ENCODE measurements around the gene IER2. TPM values are rescaled to one million over a fixed set of nuclear protein-coding genes. Genes with fewer than 3 reads are reported as not detected.

IER2 gene
- polyA plus RNA-seq, 1 donor, result 250 TPM

DNA sequence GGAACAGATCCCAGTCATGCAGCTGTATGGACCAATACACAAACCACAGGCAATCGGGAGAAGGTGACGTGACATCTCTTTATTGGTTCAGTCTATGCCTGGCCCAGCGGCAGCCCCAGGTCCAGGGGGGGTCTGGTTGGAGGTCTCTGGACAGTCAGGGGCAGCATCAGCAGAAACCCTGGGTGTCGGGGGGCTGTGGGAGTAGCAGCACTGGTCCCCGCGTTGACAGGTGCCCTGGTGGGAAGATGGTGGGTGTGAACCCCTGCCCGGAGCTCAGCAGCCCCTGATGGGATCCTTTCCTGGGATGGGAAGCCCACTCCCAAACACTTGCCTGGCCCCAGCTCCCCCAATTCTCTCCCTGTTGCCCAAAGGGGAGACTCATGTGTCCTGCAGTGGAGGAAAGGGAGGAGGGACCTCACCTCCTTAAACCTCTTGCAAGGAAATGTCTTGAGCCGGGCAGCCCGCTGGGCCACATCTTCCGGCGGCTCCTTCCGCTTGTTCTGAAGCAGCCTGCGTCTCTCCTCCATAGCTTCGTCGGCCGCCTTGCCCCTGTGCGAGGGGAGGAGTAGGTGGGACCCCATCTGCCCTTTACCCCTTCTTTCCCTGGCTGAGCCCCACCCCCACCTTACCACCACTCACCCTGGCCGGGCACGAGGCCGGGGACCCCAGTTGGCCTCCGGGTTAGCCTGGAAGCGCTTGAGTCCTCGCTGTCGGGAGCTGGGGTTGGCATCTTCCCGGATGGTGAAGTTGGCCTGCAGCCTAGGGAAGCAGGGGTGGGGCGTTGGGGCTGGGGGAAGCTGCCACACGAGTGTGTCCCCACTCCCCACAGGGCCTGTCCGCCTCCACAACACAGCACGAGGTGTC lies 45.1 kb upstream of the IER2 start:
- Histone ChIP-seq H3K27ac (ENCODE audit: low read length) (no peak overlapping the region), H3K36me3 (ENCODE audit: control insufficient read depth, insufficient read depth, low read length) (peaks cover 18% of the 10 kb centered on the region), H3K4me3 (ENCODE audit: low read length) (no peak overlapping the region), H3K27me3 (ENCODE audit: control insufficient read depth, insufficient read depth, low read length) (peaks cover 30% of the 10 kb centered on the region), H3K9me3 (ENCODE audit: control insufficient read depth, low read depth, low read length) (peaks cover 3% of the 10 kb centered on the region), H3K4me1 (ENCODE audit: control insufficient read depth, insufficient read depth, low read length) (peaks cover 10% of the 10 kb centered on the region)
- no peak for DNase-seq
- WGBS (ENCODE audit: insufficient coverage, low lambda C conversion rate), result no CpG with 5 or more reads among the region's 29 CpGs

GRCh38 chr19:13109361-13110098 lies 40.7 kb upstream of the IER2 start:
- Histone ChIP-seq H3K4me3 (ENCODE audit: low read length) (no peak overlapping the region), H3K4me1 (ENCODE audit: control insufficient read depth, insufficient read depth, low read length) (no peaks in the 10 kb centered on the region), H3K36me3 (ENCODE audit: control insufficient read depth, insufficient read depth, low read length) (peaks cover 34% of the 10 kb centered on the region), H3K9me3 (ENCODE audit: control insufficient read depth, low read depth, low read length) (peaks cover under 1% of the 10 kb centered on the region), H3K27ac (ENCODE audit: low read length) (no peak overlapping the region), H3K27me3 (ENCODE audit: control insufficient read depth, insufficient read depth, low read length) (no peaks in the 10 kb centered on the region)
- no CpG with 5 or more reads among the region's 30 CpGs for WGBS (ENCODE audit: insufficient coverage, low lambda C conversion rate)
- DNase-seq, result no peak

GRCh38 chr19:13110099-13110610 lies 40.1 kb upstream of the IER2 start:
- no peak for DNase-seq
- no peak overlapping the region for H3K27ac ChIP-seq (ENCODE audit: low read length)
- whole genome bisulfite sequencing (ENCODE audit: insufficient coverage, low lambda C conversion rate), result no CpG with 5 or more reads among the region's 15 CpGs
- H3K36me3 ChIP-seq (ENCODE audit: control insufficient read depth, insufficient read depth, low read length), result peaks cover 37% of the 10 kb centered on the region
- H3K4me3 ChIP-seq (ENCODE audit: low read length), result no peak overlapping the region
- no peaks in the 10 kb centered on the region for H3K4me1 ChIP-seq (ENCODE audit: control insufficient read depth, insufficient read depth, low read length)
- H3K27me3 ChIP-seq (ENCODE audit: control insufficient read depth, insufficient read depth, low read length), result no peaks in the 10 kb centered on the region
- H3K9me3 ChIP-seq (ENCODE audit: control insufficient read depth, low read depth, low read length), result no peaks in the 10 kb centered on the region

DNA sequence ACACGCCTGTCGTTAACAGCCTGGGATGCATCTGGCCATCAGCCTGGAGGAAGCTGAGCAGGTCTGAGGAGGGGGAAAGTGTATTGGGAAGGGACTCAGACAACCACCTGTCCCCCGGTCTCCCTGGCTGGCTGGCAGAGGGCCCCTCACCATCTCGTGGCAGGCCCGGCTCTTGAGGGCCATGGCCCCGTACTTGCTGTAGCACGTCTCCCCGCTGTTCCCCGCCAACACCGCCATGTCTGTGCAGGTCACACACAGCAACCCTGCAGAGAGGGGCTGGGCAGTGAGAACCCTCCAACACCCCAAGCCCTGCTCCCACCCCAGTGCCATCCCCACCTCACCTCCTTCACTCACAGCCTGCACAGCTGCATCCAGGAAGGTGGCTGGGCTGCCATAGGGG lies 37.7 kb upstream of the IER2 start:
- WGBS (ENCODE audit: insufficient coverage, low lambda C conversion rate), result no CpG with 5 or more reads among the region's 10 CpGs
- peaks cover 8% of the 10 kb centered on the region for H3K4me1 ChIP-seq (ENCODE audit: control insufficient read depth, insufficient read depth, low read length)
- no peak overlapping the region for H3K4me3 ChIP-seq (ENCODE audit: low read length)
- DNase-seq, result no peak
- no peaks in the 10 kb centered on the region for H3K27me3 ChIP-seq (ENCODE audit: control insufficient read depth, insufficient read depth, low read length)
- H3K27ac ChIP-seq (ENCODE audit: low read length), result no peak overlapping the region
- no peaks in the 10 kb centered on the region for H3K9me3 ChIP-seq (ENCODE audit: control insufficient read depth, low read depth, low read length)
- H3K36me3 ChIP-seq (ENCODE audit: control insufficient read depth, insufficient read depth, low read length), result peaks cover 35% of the 10 kb centered on the region

GRCh38 chr19:13115936-13116281 lies 34.3 kb upstream of the IER2 start:
- no CpG with 5 or more reads among the region's 18 CpGs for WGBS (ENCODE audit: insufficient coverage, low lambda C conversion rate)
- Histone ChIP-seq H3K27ac (ENCODE audit: low read length) (no peak overlapping the region), H3K36me3 (ENCODE audit: control insufficient read depth, insufficient read depth, low read length) (peaks cover 20% of the 10 kb centered on the region), H3K27me3 (ENCODE audit: control insufficient read depth, insufficient read depth, low read length) (no peaks in the 10 kb centered on the region), H3K4me1 (ENCODE audit: control insufficient read depth, insufficient read depth, low read length) (peaks cover 16% of the 10 kb centered on the region), H3K9me3 (ENCODE audit: control insufficient read depth, low read depth, low read length) (no peaks in the 10 kb centered on the region), H3K4me3 (ENCODE audit: low read length) (peak overlapping the region; percentile 97)
- no peak for DNase-seq

GRCh38 chr19:13116282-13117175 lies 33.7 kb upstream of the IER2 start, which contains the start of gene TRMT1:
Gene TRMT1, minus strand, starts transcription at chr19:13116740. Its CDS starts 341 bp downstream, at chr19:13116399.
- no CpG with 5 or more reads among the region's 51 CpGs for WGBS (ENCODE audit: insufficient coverage, low lambda C conversion rate)
- Histone ChIP-seq H3K4me3 (ENCODE audit: low read length) (peak within 1 kb of the TSS; percentile 97), H3K4me1 (ENCODE audit: control insufficient read depth, insufficient read depth, low read length) (peaks cover 16% of the 10 kb centered on the region), H3K9me3 (ENCODE audit: control insufficient read depth, low read depth, low read length) (no peaks in the 10 kb centered on the region), H3K27ac (ENCODE audit: low read length) (peak within 1 kb of the TSS; percentile 45), H3K36me3 (ENCODE audit: control insufficient read depth, insufficient read depth, low read length) (peaks cover 21% of the 10 kb centered on the region), H3K27me3 (ENCODE audit: control insufficient read depth, insufficient read depth, low read length) (no peaks in the 10 kb centered on the region)
- peak; percentile 88 to 93 for DNase-seq

- Histone ChIP-seq H3K27ac (ENCODE audit: low read length) (peak overlapping the region; percentile 45), H3K4me1 (ENCODE audit: control insufficient read depth, insufficient read depth, low read length) (peaks cover 22% of the 10 kb centered on the region), H3K9me3 (ENCODE audit: control insufficient read depth, low read depth, low read length) (no peaks in the 10 kb centered on the region), H3K36me3 (ENCODE audit: control insufficient read depth, insufficient read depth, low read length) (peaks cover 24% of the 10 kb centered on the region), H3K4me3 (ENCODE audit: low read length) (peak overlapping the region; percentile 97), H3K27me3 (ENCODE audit: control insufficient read depth, insufficient read depth, low read length) (no peaks in the 10 kb centered on the region)
- DNase-seq, result no peak
- WGBS (ENCODE audit: insufficient coverage, low lambda C conversion rate), result 0% methylated on average over 1 of the region's 20 CpGs
These were observed 32.9 kb upstream of the IER2 start for GRCh38 chr19:13117176-13117771.

DNA sequence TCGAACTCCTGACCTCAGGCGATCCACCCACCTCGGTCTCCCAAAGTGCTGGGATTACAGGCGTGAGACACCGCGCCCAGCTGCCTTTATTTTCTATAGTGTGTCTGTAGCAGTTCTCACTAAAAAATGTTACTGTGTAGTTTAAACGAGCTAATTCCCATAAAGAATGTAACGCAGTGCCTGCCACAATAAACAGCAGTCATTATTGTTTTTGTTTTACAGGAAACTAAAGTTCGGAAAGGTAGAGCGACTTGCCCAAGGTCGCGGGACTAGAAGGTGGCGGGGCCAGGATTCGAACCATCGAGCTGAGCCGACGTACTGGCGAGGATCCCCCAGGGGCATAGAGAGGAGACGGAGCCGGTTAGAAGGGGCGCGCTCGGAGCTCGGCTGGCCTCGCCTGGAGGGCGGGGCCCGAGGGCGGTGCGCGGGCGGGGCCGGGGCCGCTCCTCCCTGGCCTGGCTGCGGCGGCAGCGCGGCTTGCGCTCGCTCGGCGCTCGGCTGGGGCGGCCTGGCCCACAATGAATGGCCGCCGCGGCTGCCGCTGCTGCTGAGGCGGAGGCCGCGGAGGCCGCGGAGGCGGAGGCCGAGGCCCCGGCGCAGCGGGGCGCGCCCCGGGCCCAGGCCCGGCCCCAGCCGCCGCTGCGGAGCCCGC lies 32.3 kb upstream of the IER2 start, which contains the start of gene NACC1:
Gene NACC1, plus strand, starts transcription at position 493 of the 652 bp plus-strand sequence. CDS start 16,944 bp downstream, outside the sequence.
- Histone ChIP-seq H3K36me3 (ENCODE audit: control insufficient read depth, insufficient read depth, low read length) (peaks cover 18% of the 10 kb centered on the region), H3K27ac (ENCODE audit: low read length) (peak within 1 kb of the TSS; percentile 45), H3K4me3 (ENCODE audit: low read length) (peak within 1 kb of the TSS; percentile 97), H3K4me1 (ENCODE audit: control insufficient read depth, insufficient read depth, low read length) (peaks cover 25% of the 10 kb centered on the region), H3K9me3 (ENCODE audit: control insufficient read depth, low read depth, low read length) (no peaks in the 10 kb centered on the region), H3K27me3 (ENCODE audit: control insufficient read depth, insufficient read depth, low read length) (no peaks in the 10 kb centered on the region)
- DNase-seq, result peak; percentile 87 to 91
- WGBS (ENCODE audit: insufficient coverage, low lambda C conversion rate), result no CpG with 5 or more reads among the region's 65 CpGs

GRCh38 chr19:13118424-13119193 lies 31.6 kb upstream of the IER2 start:
- Histone ChIP-seq H3K4me1 (ENCODE audit: control insufficient read depth, insufficient read depth, low read length) (peaks cover 25% of the 10 kb centered on the region), H3K27me3 (ENCODE audit: control insufficient read depth, insufficient read depth, low read length) (no peaks in the 10 kb centered on the region), H3K9me3 (ENCODE audit: control insufficient read depth, low read depth, low read length) (no peaks in the 10 kb centered on the region), H3K27ac (ENCODE audit: low read length) (no peak overlapping the region), H3K4me3 (ENCODE audit: low read length) (peak overlapping the region; percentile 90), H3K36me3 (ENCODE audit: control insufficient read depth, insufficient read depth, low read length) (peaks cover 14% of the 10 kb centered on the region)
- no CpG with 5 or more reads among the region's 57 CpGs for WGBS (ENCODE audit: insufficient coverage, low lambda C conversion rate)
- peak in 1 of 2 donors; percentile 48 for DNase-seq
